HG03103 (cell line): Measurements from ENCODE around the gene STON2.
"Not testable (repeated sequence)": the region's sequence is repeated elsewhere in the genome, so short reads cannot be mapped to it uniquely, and the experiment has no call there.

Source experiments
- ATAC-seq: cut with Tn5 transposase; IDR thresholded peaks from one replicate; pipeline ENCODE4 v1.9.1; 2021; ENCODE audit warnings: low read depth; ENCODE audit not compliant: unreplicated experiment

STON2 gene

DNA sequence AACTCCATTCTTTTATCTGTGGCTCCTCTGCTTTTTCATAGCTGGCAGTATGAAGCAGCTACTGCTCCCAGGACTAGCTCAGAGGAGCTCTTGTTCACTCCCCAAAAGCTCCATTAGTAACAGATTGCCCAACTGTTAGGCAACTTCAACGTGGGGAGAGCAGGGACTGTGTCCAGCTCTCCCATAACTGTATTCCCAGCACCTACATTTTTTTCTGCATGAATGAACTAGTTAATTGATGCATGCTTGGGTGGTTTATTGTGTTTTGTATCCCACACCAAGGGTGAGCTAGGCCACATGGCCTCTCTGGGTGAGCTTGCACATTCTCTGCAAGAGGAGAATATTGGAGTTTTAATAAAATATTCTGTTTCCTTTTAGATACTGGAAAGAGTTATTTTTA, 15.2 kb downstream of the STON2 start:
- ATAC-seq, result no peak

DNA sequence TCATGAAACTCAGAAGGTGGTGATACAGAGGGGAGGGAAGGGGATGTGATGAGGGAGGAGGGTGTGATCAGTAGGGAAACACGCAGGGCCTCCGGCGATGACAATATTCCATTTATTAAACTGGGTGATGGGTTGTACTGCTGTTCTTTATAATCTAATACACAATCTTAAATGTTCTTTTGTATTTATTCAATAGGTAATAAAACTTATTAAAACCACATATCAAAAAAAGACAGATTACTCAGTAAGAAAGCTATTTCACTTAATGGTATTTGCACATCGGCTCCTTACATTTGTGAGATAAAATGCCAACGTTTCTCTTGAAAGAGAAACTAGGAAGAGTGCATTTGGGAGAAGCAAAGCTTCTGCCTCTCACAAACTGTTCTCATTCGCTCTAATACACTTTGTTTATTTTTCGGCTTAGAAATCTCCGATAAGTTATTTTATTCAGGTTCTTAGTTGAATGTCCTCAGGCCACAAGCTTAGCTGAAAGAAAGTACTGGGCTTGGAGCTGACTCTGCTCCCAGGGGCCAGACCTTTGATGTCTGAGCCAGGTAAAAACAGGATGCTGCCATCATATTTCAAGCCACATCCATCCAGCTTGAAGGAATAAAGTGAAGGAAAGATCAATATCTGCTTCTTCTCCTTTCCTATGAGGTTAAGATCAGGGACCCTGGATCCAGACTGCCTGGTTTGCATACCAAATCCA, 17.5 kb downstream of the STON2 start:
- ATAC-seq, result no peak

DNA sequence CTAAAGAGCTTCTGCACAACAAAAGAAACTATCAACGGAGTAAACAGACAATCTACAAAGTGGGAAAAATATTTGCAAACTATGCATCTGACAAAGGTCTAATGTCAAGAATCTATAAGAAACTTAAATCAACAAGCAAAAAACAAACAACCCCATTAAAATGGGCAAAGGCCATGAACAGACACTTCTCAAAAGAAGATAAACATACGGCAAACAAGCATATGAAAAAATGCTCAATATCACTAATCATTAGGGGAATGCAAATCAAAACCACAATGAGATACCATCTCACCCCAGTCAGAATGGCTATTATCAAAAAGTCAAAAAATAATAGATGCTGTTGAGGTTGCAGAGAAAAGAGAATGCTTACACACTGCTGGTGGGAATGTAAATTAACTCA, 20.1 kb downstream of the STON2 start:
- not testable (repeated sequence) for ATAC-seq

DNA sequence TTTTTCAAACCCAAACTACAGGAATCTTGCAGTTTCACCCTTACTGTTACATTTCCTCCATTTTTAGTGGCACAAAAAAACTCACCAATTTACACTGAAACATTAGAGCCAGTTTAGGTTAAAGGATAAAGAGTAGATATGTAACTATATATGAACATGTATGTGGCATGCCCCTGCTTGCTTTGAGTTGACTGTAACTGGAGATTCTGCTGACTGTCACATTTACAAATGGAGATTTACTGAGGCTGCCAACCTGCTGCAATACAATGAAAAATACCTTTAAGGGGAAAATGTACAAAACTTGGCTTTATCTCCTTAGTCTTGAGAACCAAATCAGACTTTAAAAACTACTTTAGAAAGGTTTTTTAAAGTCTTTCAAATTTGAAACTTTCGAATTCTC, 28.3 kb downstream of the STON2 start:
- ATAC-seq, result no peak

DNA sequence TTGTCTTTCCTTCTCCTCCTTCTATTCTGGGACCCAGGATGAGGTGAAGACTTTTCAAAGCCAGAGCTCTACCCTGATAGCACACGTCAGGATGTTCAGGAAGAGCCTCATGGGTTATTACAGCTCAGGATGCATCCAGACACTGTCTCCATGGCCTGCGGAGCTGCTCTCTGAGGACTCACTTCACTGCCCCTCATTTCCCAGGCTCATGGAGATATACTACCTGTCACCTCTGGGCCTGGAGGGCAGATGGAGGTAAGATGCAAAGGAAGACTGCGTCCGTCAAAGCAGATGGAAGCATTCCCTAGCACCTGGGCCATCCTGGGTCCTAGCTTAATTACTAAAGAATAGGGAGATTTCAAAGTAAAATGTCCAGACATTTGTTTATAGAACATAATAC, 32.6 kb downstream of the STON2 start:
- ATAC-seq, result no peak

DNA sequence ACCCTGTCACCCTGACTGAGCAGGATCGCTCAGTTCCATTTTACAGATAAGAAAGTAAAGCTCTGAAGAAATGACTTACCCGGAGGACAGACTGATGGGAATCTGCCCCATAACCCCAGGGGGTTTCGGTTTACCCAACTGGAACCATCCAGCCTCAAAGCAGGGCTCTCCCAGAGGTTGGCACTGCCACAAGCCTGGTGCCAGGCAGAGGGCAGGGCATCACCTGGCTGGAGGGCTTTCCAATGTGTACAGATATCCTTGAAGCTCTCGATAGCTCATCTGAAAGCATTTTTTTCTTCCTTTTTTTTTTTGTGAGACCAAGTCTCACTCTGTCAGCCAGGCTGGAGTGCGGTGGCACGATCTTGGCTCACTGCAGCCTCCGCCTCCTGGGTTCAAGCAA, 33.2 kb downstream of the STON2 start:
- ATAC-seq, result no peak

DNA sequence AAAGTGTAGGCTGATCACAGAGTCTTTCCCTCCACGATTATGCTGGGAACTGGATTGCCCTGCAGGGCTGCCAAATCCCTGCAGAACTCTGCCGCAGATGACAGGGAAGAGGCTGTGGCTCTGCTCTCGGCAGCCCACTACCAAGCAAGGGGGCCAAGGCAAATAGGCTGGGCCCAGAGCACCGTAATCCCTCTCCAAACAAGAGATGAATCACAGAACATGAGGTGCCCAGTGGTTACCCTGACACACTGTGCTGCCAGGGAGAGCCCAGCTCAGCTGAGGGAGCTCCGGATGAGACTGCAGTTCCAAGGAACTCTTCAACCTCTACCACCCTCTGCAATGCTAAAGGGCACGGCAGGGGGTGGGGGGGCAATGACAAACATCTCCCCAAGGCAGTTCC, 33.9 kb downstream of the STON2 start:
- no peak for ATAC-seq

DNA sequence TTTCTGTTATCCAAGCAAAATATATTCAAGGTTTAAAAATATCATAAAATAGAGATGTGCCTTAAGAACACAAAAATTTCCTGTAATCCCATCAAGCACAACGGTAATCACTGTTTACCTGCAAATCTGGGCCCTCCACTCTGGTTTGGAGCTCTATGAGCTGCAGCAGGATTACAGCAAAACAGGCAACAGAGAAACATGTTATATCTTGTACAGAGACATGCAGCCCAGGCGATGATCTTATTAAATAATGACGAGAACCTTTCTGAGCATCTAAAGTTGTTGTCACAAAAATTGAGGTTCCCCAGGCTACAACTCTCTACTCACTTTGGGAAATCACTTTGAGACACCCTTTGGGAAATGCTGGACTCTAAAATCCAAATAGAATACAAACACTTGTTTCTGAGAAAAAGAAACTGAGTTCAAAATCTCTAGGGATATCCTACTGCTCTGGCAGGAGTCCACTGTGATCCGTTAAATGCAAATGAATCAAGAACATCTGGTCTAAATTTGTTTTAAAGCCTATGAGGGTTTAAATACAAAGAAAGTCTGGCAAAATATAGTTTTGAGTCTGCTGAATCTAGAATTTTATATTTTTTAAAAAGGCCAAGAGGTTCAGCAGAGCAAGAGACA, 36.3 kb downstream of the STON2 start:
- no peak for ATAC-seq

DNA sequence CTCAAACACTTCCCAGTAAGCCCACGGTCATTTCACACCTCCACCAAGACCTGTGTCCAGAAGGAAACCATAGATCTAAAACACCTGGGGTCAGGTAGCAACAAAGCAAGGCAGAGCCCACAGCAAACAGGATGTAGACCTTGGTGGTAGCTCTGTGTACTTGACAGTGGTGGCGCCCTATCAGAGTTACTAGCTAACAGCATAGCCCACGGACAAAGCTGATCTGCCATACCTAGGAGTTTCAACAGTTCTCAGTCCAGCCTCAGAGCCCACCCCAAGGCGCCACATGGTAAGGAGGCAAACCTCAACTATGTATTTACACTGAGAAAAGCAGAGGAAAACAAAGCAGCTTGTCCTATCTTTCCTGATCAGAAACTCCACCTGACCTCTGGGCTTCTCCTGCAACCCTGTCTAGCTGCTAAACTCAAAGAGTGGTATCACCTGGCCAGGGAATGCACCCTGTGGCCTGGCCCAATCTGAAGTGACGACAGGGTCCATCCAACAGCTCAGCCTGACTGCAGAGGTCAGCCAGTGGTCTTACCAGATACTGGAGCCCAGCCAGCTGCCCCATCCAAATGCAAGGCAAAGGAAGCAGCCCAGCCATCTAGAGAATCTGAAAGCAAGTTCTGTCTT, 46.3 kb downstream of the STON2 start:
- no peak for ATAC-seq

DNA sequence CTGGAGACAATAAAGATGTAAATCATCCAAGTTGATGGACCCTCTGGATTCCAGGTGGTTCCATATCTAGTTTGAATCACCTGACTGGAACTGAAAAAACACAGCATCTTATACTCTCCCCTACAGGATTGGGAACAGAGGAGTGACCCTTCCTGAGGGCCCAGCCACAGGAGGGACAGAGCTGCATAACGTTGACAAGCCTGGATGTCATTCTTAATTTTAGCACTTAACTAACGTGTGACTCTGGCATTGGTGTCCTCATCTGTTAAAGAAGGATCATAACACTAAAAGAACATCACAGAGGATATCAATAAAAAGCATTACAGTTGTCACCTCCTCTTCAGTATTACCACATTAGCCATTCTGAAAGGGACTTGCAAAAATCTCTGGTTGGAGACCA, 47.7 kb downstream of the STON2 start:
- no peak for ATAC-seq

DNA sequence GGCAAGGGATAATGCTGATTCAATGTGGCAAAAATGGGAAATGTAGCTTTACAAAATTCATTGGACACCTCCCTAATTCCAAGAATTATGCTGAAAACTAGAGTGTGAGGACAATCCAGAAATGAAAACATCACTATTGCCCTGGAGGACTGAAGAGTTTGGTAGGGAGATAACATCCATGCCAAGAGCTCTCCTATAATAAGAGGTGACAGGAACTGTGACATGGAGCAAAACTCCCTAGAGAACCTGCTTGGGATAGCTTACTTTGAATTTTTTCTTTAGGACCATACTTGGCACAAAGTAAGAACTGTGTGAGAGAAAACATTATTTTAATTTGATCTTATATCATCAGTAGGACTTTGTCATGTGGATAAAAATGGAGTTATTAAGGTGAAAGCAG, 48.9 kb downstream of the STON2 start:
- ATAC-seq, result no peak

DNA sequence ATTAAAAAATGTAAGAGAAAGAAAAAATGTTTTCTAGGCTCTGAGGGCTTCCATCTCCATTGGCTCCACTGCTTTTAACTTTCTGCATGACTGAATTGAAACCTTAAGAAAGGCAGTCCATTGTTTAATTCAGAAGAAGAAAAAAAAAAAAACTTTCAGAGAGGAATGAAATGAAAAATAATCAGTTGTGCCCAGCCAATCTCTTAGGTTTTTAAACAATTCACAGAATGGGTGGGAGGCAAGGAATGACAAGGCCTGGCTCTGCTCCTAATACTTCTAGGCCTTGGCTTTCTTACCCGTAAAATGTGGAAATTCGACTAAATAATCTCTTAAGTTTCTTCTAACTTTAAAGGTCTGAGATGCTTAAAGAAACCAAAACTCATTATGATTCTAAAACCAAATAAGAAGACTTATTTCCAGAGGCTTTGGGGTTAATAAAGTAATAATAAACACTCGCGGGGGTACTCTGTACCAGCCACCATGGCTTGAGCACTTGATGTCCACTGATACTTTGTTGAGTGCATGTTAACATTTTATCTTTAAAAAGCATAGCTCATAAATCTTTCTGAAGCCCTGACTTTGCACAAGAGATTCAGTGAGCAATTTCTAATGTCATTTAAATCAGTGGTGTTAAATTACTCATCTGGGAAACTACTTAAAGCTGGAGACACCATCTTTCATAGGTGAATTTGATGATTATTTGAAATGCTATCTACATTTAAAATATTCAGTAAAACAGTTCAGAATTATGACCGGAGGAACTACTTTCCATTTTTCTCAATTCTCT, 49.6 kb downstream of the STON2 start:
- no peak for ATAC-seq

DNA sequence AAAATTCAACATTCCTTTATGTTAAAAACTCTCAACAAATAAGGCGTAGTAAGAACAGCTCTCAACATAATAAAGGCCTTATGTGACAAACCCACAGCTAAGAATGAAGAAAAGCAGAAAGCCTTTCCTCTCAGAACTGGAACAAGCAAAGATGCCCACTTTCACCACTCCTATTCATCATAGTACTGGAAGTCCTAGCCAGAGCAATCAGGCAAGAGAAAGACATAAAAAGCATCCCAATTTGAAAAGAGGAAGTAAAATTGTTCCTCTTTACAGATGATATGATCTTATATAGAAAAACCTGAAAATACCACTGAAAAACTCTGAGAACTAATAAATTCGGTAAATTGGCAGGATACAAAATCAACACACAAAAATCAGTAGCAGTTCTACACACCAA, 52.1 kb downstream of the STON2 start:
- no peak for ATAC-seq

DNA sequence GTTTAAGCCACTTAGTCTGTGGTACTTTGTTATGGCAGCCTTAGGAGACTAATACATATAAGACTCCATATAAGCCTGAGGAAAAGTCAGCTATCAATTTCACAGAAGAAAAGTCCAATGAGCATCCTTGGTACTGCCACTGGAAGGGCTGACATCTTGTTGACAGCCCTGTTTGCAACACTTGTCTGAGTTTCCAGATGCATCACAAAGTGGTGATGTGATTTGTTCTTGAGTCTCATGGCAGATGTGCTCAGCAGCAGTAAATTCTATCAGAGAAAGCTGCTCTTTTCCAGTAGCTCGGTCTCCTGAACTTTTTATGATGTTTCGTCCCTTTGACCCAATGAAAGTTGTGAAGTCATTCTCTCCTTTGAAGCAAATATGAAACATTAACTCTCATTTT, 54.3 kb downstream of the STON2 start:
- no peak for ATAC-seq

DNA sequence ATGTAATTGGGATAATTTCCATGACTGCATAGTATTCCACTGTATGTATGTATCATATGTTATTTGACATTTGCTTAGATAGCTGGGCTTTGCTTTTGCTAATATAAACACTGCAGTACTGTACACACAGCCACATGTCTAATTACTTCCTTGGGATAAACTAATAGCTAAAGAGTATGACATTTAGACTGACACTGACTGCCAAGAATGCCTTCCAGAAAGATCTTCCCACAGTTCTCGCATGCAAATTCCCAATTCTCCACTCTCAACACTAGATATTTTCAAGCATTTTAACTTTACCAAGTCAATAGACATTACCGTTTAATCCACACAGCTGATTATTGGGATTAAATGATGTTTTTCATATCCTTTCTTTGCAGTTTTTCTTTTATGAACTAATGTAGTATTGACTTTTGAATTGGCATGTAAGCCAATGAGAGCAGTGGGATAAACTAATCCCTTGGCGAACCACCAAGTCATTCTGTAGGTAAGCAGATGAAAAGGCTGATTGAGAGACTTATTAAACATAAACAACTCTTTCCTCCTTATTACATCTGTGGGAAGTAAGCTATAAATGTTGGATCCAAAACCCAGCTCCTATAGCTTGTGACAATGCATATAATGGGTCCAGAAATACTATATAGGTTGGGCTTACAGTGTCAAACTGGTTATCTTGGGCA, 55.5 kb downstream of the STON2 start:
- no peak for ATAC-seq

DNA sequence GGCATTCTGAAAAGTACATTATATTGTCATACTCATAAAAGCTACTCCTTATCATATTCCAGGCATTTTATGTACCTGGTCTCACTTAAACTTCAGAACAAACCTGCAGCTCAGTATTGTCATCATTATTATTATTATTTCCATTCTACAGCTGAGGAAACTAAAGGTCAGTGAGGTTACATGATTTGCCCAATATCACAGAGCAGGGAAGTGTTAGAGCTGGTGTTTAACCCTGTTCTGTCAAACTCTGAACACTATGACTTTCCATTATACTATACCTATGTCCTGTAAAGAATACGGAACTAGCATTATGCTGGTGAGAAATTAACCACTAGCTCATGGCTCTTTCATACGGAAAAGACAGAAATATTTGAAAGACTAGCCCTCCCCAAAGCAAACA, 56.4 kb downstream of the STON2 start:
- ATAC-seq, result no peak

DNA sequence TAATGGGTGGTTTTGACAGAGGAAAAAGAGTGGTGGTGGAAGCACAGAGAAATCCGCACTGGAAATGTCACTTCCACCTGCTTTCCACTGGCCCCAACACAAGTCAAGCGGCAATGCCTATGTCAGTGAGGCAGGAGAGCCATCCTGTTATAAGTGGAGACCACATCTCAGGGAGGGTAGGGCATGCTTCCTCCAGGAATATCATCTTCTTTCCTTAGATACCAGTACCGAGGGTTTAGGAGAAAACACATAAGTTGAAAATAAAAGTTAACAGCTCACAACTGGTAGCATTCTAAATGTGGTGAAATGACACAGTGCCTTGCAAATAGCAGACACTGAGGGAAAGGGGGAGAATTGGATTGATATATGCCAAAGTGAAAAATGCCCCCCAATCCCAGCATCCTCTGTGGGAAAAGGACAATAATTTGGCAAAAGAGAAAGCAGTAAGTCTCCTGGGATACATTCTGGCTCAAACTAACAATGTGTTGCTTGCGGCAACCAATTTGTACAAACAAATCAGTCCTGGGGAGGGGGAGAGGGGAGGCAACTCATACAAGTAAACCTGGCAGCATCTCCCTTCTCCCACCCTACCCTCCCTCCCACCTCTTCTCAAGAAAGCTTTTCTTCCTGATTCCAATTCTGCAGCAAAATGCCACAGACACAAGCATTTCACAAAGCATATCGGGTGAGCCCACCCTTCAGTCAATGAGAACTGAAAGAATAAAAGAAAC, 57.1 kb downstream of the STON2 start:
- ATAC-seq, result no peak

DNA sequence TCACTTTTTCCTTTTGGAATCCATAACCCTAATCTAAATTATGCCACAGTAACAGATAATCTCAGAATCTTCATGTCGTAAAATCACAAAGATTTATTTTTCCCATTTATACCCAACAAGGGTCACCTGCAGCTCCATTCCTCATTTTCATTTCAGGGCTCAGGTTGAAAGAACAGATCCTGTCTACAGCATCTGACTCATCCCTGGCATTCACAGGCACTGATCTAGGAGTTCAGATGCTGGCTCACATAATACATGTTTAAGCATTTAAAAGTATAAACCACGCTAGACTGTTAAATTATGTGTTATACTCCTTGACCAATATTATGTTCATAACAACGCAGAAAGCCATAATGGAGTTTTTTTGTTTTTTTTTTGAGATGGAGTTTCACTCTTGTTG, 58.3 kb downstream of the STON2 start:
- no peak for ATAC-seq

DNA sequence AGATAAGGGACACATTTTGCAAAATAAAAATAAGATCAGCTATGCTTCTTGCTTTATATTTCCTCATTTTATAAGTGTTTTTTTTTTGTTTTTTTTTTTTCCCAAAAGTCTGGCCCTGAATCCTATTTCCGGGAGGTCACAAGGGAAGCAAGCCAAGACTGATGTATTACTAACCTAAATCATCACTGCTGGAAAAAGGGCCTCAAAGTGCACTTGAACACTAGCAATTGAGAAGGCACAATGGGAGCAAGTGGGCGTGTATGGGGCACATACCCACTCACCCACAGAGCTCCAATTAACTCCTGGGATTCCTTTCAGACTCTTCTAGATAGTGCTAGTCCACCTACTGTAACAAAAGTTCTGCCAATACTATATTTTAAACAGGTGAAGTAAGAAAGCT, 58.8 kb downstream of the STON2 start:
- ATAC-seq, result no peak

DNA sequence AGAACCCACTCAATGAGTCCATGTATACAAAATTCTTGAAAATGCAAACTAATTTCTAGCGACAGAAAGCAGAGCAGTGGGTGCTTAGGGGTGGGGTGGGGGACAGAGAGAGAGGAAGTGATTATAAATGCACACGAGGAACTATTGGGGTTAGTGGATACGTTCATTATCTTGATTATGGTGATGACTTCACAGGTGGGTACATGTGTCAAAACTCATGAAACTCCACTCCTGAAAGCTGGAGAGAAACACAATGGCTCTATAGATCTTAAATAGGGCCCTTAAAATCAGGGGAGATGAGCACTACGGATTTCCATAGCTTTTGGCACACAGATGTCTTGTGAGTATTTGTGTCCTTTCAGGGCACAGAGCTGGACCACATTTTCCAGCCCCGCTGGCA, 59.9 kb downstream of the STON2 start:
- ATAC-seq, result no peak
